Measurements from ENCODE around the gene MYO3B. TPM values are rescaled to one million over a fixed set of nuclear protein-coding genes. Genes with fewer than 3 reads are reported as not detected.

The MYO3B gene
- total RNA-seq, 2 donors from 2014 or later = 0.05 to 0.32 TPM

GRCh38 chr2:170493426-170494097, 315.6 kb downstream of the MYO3B start:
- peak; percentile 4 for DNase-seq
- Histone ChIP-seq H3K27ac (no peak overlapping the region), H3K36me3 (no peaks in the 10 kb centered on the region), H3K4me1 (no peaks in the 10 kb centered on the region), H3K27me3 (no peaks in the 10 kb centered on the region), H3K9me3 (no peaks in the 10 kb centered on the region), H3K4me3 (no peak overlapping the region), H3K9ac (ENCODE audit: low read depth in 2 of 2, low read length in 2 of 2) (no peak overlapping the region)
- intact Hi-C loops (cut with DNase I) = no loop called here
- no peak for TF ChIP-seq CTCF (IDR thresholded peaks at IDR 0.05)

- no peak for TF ChIP-seq CTCF (IDR thresholded peaks at IDR 0.05)
- DNase-seq = no peak
- no peaks in the 10 kb centered on the region for H3K36me3 ChIP-seq
- no peaks in the 10 kb centered on the region for H3K9me3 ChIP-seq
- no peaks in the 10 kb centered on the region for H3K4me1 ChIP-seq
- intact Hi-C loops (cut with DNase I) = no loop called here
- H3K4me3 ChIP-seq = no peak overlapping the region
- no peak overlapping the region for H3K9ac ChIP-seq (ENCODE audit: low read depth in 2 of 2, low read length in 2 of 2)
- H3K27me3 ChIP-seq = no peaks in the 10 kb centered on the region
- H3K27ac ChIP-seq = no peak overlapping the region
Observed at GRCh38 chr2:170495896-170496295, 317.9 kb downstream of the MYO3B start.

- intact Hi-C loops (cut with DNase I) = no loop called here
- no peak for TF ChIP-seq CTCF (IDR thresholded peaks at IDR 0.05)
- no peaks in the 10 kb centered on the region for H3K36me3 ChIP-seq
- no peak overlapping the region for H3K27ac ChIP-seq
- H3K4me3 ChIP-seq = no peak overlapping the region
- H3K27me3 ChIP-seq = no peaks in the 10 kb centered on the region
- DNase-seq = no peak
- H3K9ac ChIP-seq (ENCODE audit: low read depth in 2 of 2, low read length in 2 of 2) = no peak overlapping the region
- no peaks in the 10 kb centered on the region for H3K9me3 ChIP-seq
- no peaks in the 10 kb centered on the region for H3K4me1 ChIP-seq
Observed at GRCh38 chr2:170498619-170499018, 320.7 kb downstream of the MYO3B start.

GRCh38 chr2:170500104-170500503, 322.2 kb downstream of the MYO3B start:
- H3K9me3 ChIP-seq = no peaks in the 10 kb centered on the region
- H3K4me1 ChIP-seq = no peaks in the 10 kb centered on the region
- H3K4me3 ChIP-seq = no peak overlapping the region
- H3K36me3 ChIP-seq = no peaks in the 10 kb centered on the region
- intact Hi-C loops (cut with DNase I) = no loop called here
- no peak for DNase-seq
- no peak overlapping the region for H3K27ac ChIP-seq
- H3K9ac ChIP-seq (ENCODE audit: low read depth in 2 of 2, low read length in 2 of 2) = no peak overlapping the region
- no peak for TF ChIP-seq CTCF (IDR thresholded peaks at IDR 0.05)
- H3K27me3 ChIP-seq = no peaks in the 10 kb centered on the region

GRCh38 chr2:170500770-170501169, 322.8 kb downstream of the MYO3B start:
- Histone ChIP-seq H3K4me1 (no peaks in the 10 kb centered on the region), H3K9me3 (no peaks in the 10 kb centered on the region), H3K36me3 (no peaks in the 10 kb centered on the region), H3K4me3 (no peak overlapping the region), H3K27me3 (no peaks in the 10 kb centered on the region), H3K27ac (no peak overlapping the region), H3K9ac (ENCODE audit: low read depth in 2 of 2, low read length in 2 of 2) (no peak overlapping the region)
- DNase-seq = no peak
- intact Hi-C loops (cut with DNase I) = no loop called here
- TF ChIP-seq CTCF (IDR thresholded peaks at IDR 0.05) = no peak

All from colonic mucosa (tissue), 4 donors.